GM12891 (cell line): ENCODE measurements around the gene SBK1.

ENCODE experiments used
- POLR2AphosphoS5 ChIP-seq: IDR thresholded peaks from 2 replicates; pipeline ENCODE4 v1.6.1; 2011; ENCODE audit warnings: low read depth, low read length, control low read depth
- TAF1 ChIP-seq: IDR thresholded peaks from 2 replicates; pipeline ENCODE4 v1.6.1; 2011; ENCODE audit warnings: low read depth, low read length, control low read depth

- TF ChIP-seq TAF1 (no peak), POLR2AphosphoS5 (no peak)
Measured at GRCh38 chr16:28324887-28325279, 32.6 kb downstream of the SBK1 start.
